Activated naive CD8-positive, alpha-beta T cell treated with anti-CD3 and anti-CD28 coated beads for 36 hours (primary cell): Measurements from ENCODE around the gene TECTA. TPM values are rescaled to one million over a fixed set of nuclear protein-coding genes. Genes with fewer than 3 reads are reported as not detected.
A peak's percentile ranks its signal among the peaks of the same experiment; 100 is the strongest.
"Not testable (repeated sequence)": the region's sequence is repeated elsewhere in the genome, so short reads cannot be mapped to it uniquely, and the experiment has no call there.

Experiments used
- DNase-seq: peaks from one replicate; pipeline ENCODE4 v3.0.0; 2021
- H3K27ac Mint-ChIP-seq: one replicate; pipeline ENCODE4 v1.8.0; 2022; ENCODE audit warnings: mild to moderate bottlenecking, moderate library complexity, mixed read lengths
- H3K27me3 Mint-ChIP-seq: one replicate; pipeline ENCODE4 v1.8.0; 2022; ENCODE audit warnings: mild to moderate bottlenecking, mixed read lengths
- H3K36me3 Mint-ChIP-seq: one replicate; pipeline ENCODE4 v1.8.0; 2021; ENCODE audit warnings: mild to moderate bottlenecking, mixed read lengths
- H3K4me1 Mint-ChIP-seq: one replicate; pipeline ENCODE4 v1.8.0; 2021; ENCODE audit warnings: mixed read lengths
- H3K4me3 Mint-ChIP-seq: one replicate; pipeline ENCODE4 v1.8.0; 2022; ENCODE audit warnings: mild to moderate bottlenecking, moderate library complexity, mixed read lengths
- H3K9me3 Mint-ChIP-seq: one replicate; pipeline ENCODE4 v1.8.0; 2022; ENCODE audit warnings: mixed read lengths
- total RNA-seq, 2 experiments: library from RNA; stranded (reverse); gene quantifications; one replicate each; pipeline ENCODE4 v1.2.3, GENCODE V29; 2021

Gene TECTA
- total RNA-seq, 2 experiments from 2014 or later: 0.31 to 0.40 TPM

DNA sequence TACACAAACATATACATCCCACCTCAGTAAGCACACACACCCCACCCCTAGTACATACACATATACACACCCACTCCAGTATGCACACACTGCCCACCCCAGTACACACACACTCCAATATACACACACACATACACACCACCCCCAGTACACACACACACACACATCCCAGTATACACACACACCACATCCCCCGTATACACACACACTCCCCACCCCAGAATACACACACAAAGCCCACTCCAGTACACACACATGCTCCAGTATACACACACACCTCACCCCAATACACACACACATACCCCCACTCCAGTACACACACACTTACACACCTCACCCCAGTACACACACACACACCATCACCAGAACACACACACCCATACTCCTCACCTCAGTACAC, 7.4 kb downstream of the TECTA start:
- H3K27me3 Mint-ChIP-seq: peaks cover 20% of the 10 kb centered on the region
- no peaks in the 10 kb centered on the region for H3K36me3 Mint-ChIP-seq
- DNase-seq: no peak
- peaks cover 3% of the 10 kb centered on the region for H3K4me1 Mint-ChIP-seq
- no peak overlapping the region for H3K4me3 Mint-ChIP-seq
- no peak overlapping the region for H3K27ac Mint-ChIP-seq
- no peaks in the 10 kb centered on the region for H3K9me3 Mint-ChIP-seq

DNA sequence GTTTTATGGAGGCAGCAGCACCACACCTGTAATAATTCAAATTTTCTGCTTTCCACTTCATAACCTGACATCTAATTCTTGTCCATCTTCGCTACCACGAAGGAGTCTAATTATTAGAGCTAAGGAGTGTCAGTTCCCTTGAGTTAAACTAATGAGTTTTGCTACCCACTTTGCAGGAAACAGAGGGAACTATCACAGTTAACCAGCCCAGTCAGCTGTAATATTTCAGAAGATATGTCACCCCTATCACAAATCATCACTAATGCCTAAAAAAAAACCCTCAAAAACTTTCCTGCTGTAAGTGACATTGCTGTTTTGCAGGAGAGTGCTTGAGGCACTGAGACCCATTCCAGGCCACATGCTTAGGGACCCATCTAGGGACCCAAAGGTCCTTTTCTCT, 8.4 kb downstream of the TECTA start:
- no peaks in the 10 kb centered on the region for H3K36me3 Mint-ChIP-seq
- no peak for DNase-seq
- H3K9me3 Mint-ChIP-seq: no peaks in the 10 kb centered on the region
- H3K4me3 Mint-ChIP-seq: no peak overlapping the region
- peaks cover 3% of the 10 kb centered on the region for H3K4me1 Mint-ChIP-seq
- no peak overlapping the region for H3K27ac Mint-ChIP-seq
- H3K27me3 Mint-ChIP-seq: peaks cover 23% of the 10 kb centered on the region

DNA sequence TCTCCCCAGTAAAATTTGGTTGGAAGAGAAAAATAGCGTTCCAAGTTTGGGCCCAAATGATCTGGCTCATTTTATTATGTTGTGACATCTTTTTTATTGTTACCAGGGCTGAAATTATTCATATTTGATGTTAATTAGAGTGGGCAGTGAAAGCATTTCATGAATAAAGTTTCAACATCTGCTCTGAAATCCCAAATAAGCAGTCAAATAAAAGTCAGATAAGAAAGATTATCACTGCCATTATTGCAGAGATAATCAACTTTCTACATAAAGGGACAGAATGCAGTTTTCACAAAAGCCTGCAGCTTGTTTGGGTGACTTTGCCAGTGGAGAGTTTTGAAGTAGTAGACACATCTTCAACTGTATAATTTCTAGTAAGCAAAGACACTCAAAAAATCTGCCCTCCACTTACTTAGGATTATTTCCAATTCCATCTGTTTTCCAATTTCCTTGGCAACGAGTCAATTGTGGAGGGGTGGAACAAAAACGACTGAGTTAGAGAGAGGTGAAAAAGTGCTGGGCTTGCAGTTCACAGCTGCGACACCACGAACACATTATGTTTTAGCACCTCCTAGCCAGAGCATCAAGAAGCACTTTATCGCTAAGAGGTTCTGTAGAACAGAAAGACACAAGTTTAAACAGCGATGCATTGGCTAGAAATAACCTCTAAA, 9.0 kb downstream of the TECTA start:
- H3K27ac Mint-ChIP-seq: no peak overlapping the region

DNA sequence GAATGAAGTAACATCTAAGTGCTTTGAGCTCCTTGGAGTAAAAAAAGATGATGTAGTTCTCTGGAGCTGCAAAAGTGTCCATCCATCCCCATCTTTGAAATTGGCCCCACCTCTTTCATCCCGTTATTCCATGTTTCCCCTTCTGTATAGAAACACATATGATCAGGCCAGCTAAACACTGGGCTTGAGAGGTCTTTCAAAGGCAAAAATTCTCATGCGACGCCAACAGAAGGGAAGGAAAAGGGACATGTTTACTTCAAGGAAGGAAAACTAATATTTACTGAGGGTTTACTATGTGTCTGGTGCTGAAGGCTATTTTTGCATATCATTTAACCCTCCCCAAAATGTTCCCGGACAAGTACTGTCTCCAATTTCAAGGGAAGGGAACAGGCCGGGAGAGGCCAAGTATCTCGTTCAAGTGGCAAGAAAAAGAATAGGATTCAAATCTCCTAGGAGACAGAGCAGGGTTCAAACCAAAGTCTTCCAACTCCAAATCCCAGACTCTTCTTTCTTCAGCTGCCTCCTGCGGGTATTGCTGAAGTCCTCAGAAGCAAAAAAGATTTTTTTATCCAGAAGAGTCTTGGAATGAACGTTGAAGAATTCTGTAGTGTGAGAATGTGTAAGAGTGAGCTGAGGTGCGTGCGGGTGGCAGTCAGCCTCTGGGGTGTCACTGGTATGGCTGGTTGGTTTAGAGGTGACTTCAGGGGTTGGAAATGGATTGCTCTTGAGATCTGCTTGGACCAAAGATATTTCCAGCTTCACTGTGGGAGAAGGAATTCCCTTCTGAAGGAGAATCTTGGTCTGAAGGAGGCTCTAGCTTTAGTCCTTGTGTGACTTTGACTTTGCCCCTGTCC, 10.1 kb downstream of the TECTA start:
- no peak overlapping the region for H3K27ac Mint-ChIP-seq
- no peak for DNase-seq
- peaks cover 23% of the 10 kb centered on the region for H3K27me3 Mint-ChIP-seq
- peaks cover 3% of the 10 kb centered on the region for H3K4me1 Mint-ChIP-seq
- no peaks in the 10 kb centered on the region for H3K36me3 Mint-ChIP-seq
- no peak overlapping the region for H3K4me3 Mint-ChIP-seq
- H3K9me3 Mint-ChIP-seq: no peaks in the 10 kb centered on the region

More for the DNA sequence above, 9.0 kb downstream of the TECTA start:
- Mint-ChIP-seq H3K4me3 (no peak overlapping the region), H3K27me3 (peaks cover 23% of the 10 kb centered on the region), H3K9me3 (no peaks in the 10 kb centered on the region), H3K36me3 (no peaks in the 10 kb centered on the region), H3K4me1 (peaks cover 3% of the 10 kb centered on the region)
- DNase-seq: no peak

DNA sequence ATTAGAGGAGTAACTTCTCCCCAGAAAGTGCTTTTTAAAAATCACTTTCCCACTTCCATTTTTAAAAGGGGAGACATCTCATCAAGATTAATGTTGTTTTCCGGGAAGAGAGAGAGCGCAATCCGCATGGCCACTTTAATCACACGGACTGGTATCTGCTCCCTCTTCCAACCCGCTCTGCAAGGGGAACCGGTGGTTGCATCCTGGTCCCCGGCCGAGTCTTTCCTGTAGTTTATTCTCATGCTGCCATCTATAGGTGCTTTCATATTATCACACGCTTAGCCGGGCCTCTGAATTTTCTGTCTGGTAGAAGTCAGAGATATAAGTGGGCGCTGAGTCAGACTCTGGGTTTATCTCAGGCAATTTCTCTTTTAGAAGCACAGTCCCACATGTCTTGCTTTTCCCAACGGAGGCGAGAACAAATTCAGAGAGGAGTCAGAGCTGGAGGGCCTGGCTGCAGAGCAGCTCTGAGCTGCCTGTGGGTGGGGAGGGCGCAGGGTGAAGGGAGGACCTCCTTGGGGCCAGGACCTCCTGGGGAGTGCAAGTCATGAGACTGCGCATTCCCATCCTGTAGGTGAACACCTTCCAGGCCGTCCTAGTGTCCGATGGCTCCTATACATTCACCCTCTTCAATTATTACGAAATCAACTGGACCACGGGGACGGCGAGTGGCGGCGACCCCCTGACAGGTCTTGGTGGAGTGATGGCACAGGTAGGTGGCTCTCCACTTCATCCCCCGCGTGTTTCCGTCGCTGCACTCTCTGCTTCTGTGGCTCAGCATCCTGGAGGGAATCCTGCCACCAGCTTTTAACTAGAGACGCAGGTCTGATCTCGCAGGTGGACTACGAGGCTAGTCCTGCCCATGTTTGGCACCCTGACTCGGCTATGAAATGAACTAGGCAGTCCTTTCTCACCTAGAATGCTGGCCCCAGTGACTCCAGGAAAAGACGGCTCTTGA, 11.7 kb downstream of the TECTA start:
- peak; percentile 14 for DNase-seq
- Mint-ChIP-seq H3K4me3 (no peak overlapping the region), H3K27ac (no peak overlapping the region), H3K4me1 (peaks cover 3% of the 10 kb centered on the region), H3K36me3 (no peaks in the 10 kb centered on the region), H3K27me3 (peaks cover 23% of the 10 kb centered on the region), H3K9me3 (no peaks in the 10 kb centered on the region)

DNA sequence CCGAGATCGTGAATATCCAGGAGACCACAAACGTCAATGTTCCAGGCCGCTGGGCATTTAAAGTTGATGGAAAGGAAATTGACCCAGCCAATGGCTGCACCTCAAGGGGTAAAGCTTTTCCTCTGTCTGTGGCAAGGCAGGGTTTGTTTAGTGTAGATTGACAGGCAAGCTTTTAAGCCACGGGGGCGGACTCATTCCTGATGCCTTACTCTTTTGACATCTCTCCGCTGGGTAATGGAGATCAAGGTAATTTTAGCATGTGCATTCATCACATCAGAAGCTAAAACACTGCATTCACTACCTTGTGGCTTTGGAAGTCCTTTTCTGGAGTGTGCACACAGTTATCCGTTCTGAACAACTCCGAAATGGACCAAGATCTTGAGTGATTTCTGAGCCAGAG, 12.6 kb downstream of the TECTA start:
- Mint-ChIP-seq H3K9me3 (no peaks in the 10 kb centered on the region), H3K27me3 (peaks cover 23% of the 10 kb centered on the region), H3K27ac (no peak overlapping the region), H3K4me1 (peaks cover 3% of the 10 kb centered on the region), H3K4me3 (no peak overlapping the region), H3K36me3 (no peaks in the 10 kb centered on the region)
- no peak for DNase-seq

DNA sequence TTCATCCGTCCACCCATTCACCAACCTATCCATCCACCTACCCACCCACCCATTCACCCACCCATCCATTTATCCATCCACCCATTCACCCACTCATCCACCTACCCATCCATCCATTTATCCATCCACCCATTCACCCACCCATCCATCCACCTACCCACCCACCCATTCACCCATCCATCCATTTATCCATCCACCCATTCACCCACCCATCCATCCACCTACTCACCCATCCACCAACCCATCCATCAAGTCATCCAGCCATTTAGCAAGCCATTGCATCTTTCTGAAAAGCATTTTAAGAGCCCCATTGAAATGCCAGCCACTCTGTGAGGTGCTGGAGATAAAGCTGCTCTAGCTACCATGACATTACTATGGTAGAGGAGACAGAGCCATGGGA, 14.0 kb downstream of the TECTA start:
- not testable (repeated sequence) for H3K27ac Mint-ChIP-seq, H3K36me3 Mint-ChIP-seq, H3K9me3 Mint-ChIP-seq, H3K4me3 Mint-ChIP-seq, DNase-seq, H3K4me1 Mint-ChIP-seq
- peaks cover 23% of the 10 kb centered on the region for H3K27me3 Mint-ChIP-seq

DNA sequence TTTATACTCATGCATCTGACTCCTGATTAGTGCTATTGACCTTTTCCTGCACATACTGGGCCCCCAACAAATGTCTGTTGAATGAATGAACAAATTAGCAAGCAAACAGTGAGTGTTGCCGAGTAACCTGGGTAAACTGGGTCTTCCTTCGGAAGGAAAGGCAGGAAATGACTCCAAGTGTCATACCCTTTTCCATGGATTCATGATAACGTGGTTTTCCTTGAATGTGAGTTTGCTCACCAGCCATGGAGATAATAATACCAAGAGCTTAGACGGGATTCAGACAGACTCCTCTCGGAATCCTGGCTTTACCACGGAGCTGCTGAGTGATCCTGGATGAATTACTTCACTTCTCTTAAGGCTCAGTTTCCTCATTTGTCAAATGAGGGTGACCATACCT, 16.7 kb downstream of the TECTA start:
- no peak for DNase-seq
- peaks cover 5% of the 10 kb centered on the region for H3K27me3 Mint-ChIP-seq
- no peaks in the 10 kb centered on the region for H3K4me1 Mint-ChIP-seq
- H3K9me3 Mint-ChIP-seq: peaks cover 2% of the 10 kb centered on the region
- H3K36me3 Mint-ChIP-seq: no peaks in the 10 kb centered on the region
- no peak overlapping the region for H3K4me3 Mint-ChIP-seq
- no peak overlapping the region for H3K27ac Mint-ChIP-seq

DNA sequence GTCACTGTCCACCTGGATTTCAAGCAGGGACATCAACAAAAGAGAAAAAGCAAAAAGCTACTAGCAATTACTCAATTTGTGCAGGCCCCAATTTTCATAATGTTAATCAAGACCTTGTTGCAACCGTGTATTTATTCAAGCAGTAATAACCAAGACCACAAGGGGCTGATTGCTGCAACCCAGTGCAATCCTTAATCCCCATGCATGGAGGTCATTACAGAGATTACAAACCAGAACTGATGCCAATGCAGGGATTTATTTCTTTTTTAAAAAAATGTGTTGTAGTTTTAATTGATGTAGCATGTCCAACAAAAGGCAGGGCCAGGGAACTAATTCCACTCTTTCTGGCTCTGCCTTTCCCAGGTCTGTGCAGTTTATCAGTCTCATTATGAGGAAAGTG, 18.4 kb downstream of the TECTA start:
- Mint-ChIP-seq H3K27me3 (no peaks in the 10 kb centered on the region), H3K27ac (no peak overlapping the region), H3K9me3 (peaks cover 2% of the 10 kb centered on the region), H3K4me3 (no peak overlapping the region), H3K4me1 (no peaks in the 10 kb centered on the region), H3K36me3 (no peaks in the 10 kb centered on the region)
- no peak for DNase-seq

DNA sequence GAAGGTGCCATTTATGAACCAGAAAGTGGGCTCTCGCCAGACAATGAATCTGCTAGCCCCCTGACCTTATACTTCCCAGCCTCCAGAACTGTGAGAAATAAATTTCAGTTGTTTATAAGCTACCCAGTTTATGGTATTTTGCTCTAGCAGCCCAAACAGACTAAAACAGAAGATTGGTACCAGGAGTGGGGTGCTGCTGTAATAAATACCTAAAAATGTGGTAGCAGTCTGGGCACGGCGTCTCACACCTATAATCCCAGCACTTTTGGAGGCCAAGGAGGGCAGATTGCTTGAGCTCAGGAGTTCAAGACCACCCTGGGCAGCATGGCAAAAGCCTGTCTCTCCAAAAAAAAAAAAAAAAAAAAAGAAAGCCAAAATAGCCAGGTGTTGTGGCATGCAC, 21.3 kb downstream of the TECTA start:
- H3K27me3 Mint-ChIP-seq: no peaks in the 10 kb centered on the region
- no peak overlapping the region for H3K4me3 Mint-ChIP-seq
- no peaks in the 10 kb centered on the region for H3K36me3 Mint-ChIP-seq
- DNase-seq: no peak
- peaks cover 2% of the 10 kb centered on the region for H3K9me3 Mint-ChIP-seq
- H3K4me1 Mint-ChIP-seq: no peaks in the 10 kb centered on the region
- no peak overlapping the region for H3K27ac Mint-ChIP-seq

DNA sequence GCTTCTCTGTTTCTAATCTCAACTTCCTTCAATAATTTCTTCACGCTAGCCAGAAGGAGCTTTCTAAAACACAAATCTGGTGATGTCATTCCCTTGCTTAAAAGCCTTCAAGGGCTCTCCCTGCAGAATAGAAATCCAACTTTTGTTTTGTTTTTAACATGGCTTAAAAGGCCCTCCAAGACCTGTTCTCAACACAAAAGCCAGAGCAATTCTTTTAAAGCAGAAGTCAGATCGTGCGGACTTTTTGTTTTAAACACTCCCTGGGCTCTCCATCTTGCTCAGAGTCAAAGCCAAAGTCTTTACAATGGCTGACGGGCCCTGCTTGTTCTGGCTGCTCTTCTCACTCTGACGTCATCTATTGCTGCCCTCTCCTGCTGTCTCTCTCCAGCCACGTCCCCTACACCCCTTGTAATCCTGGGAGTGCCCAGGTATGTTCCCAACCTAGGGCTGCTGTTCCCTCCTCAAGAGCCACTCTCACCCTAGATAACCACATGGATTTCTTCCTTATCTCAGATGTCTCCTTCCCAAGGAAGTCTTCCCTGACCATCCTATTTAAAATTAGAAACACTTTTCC, 22.5 kb downstream of the TECTA start:
- no peak for DNase-seq
- H3K9me3 Mint-ChIP-seq: peaks cover 2% of the 10 kb centered on the region
- no peaks in the 10 kb centered on the region for H3K4me1 Mint-ChIP-seq
- H3K27me3 Mint-ChIP-seq: no peaks in the 10 kb centered on the region
- H3K36me3 Mint-ChIP-seq: no peaks in the 10 kb centered on the region
- no peak overlapping the region for H3K4me3 Mint-ChIP-seq
- no peak overlapping the region for H3K27ac Mint-ChIP-seq

DNA sequence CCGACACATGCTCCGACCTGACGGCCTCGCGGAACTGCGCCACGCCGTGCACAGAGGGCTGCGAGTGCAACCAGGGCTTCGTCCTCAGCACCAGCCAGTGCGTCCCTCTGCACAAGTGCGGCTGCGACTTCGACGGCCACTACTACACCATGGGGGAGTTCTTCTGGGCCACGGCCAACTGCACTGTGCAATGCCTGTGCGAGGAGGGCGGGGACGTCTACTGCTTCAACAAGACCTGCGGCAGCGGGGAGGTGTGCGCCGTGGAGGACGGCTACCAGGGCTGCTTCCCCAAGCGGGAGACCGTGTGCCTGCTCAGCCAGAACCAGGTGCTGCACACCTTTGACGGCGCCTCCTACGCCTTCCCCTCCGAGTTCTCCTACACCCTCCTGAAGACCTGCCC, 26.8 kb downstream of the TECTA start:
- no peak for DNase-seq
- Mint-ChIP-seq H3K4me1 (no peaks in the 10 kb centered on the region), H3K36me3 (no peaks in the 10 kb centered on the region), H3K27me3 (no peaks in the 10 kb centered on the region), H3K27ac (no peak overlapping the region), H3K9me3 (no peaks in the 10 kb centered on the region), H3K4me3 (no peak overlapping the region)

DNA sequence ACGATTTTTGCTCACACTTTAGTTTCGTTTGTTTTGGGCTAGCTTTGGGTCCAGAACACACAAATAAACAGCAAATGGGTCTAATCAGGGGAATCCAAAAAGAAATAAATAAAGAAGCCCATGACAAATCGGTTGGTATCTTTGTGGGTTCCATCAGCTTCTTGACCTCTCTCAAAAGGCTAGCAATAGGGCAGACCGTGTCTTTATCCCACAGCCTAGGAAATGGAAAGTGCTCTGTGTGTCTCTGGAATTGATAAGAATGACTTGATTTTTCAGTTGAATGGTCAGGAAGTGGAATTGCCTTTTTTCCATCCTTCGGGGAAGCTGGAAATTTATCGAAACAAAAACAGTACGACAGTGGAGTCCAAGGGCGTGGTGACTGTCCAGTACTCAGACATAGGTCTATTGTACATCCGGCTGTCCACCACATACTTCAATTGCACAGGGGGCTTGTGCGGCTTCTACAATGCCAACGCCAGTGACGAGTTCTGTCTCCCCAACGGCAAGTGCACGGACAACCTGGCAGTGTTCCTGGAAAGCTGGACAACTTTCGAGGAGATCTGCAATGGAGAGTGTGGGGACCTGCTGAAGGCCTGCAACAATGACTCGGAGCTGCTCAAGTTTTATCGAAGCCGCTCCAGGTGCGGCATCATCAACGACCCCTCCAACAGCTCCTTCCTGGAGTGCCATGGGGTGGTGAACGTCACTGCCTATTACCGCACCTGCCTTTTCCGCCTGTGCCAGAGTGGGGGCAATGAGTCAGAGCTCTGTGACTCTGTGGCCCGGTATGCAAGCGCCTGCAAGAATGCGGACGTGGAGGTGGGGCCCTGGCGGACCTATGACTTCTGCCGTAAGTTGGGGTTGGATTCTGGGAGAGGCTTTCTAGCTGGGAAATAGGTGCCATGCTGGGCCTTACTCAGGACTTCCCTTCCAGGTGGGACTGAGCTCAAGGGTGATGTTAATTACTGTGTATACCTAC, 28.6 kb downstream of the TECTA start:
- Mint-ChIP-seq H3K4me1 (no peaks in the 10 kb centered on the region), H3K9me3 (no peaks in the 10 kb centered on the region), H3K36me3 (no peaks in the 10 kb centered on the region), H3K4me3 (no peak overlapping the region), H3K27ac (no peak overlapping the region), H3K27me3 (no peaks in the 10 kb centered on the region)
- no peak for DNase-seq

DNA sequence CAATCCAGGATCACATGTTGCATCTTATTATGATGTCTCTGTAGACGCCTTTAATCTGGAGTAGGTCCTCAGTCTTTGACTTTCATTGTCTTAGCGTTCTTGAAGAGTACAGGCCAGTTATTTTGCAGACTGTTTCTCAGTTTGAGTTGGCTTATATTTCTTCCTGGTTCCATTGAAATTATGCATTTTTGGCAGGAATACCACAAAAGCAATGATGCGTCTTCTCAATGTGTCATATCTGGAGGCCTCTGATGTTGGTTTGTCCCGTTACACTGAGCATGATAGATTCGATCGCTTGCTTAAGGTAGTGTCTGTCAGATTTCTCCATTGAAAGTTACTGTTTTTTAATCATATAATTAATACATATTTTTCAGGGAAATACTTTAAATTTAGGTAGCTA, 30.6 kb downstream of the TECTA start:
- no peak for DNase-seq
- Mint-ChIP-seq H3K27me3 (no peaks in the 10 kb centered on the region), H3K36me3 (no peaks in the 10 kb centered on the region), H3K9me3 (no peaks in the 10 kb centered on the region), H3K4me1 (no peaks in the 10 kb centered on the region), H3K27ac (no peak overlapping the region), H3K4me3 (no peak overlapping the region)
